ENCODE measurements around the gene MEDAG. TPM values are rescaled to one million over a fixed set of nuclear protein-coding genes. Genes with fewer than 3 reads are reported as not detected.

MEDAG gene
- polyA plus RNA-seq, 1 donor (not counting 4 experiments of a cell fraction or from before 2014, with no cell fraction given): 0.03 TPM

DNA sequence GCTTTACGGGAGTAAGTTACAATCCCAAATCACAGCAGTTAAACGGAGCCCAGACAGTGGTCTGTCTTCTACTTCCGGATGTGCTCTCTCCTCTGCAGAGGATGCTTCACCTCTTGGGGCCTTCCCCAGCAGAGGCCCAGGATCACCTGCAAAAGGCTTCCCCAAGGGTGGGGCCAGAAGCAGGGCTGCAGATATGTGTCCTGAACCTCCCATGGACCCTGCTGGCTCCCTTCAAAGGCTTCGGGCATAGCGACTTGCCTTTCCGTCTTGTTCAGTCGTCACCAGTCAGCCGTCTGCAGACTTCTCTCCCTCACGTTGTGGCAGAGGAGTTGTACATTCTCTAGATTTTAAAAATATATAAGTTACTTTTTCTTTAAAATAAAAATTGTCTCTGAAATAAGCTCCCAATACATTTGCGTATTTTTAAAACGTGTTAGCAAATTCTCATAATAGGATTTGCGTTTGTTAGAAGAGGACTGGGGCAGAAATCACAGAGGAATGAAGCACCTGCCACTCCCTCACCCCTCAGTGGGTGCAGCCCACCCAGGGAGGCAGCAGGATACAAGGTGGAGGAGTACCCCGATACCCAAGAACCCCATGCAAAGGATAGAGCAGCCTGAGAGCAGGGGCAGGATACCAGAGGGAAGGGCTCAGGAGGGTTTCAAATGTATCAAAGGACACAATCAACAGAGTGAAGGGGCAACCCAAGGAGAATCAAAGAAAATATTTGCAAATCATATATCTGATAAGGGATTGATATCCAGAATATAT, 22.9 kb upstream of the MEDAG start:
- Histone ChIP-seq H3K27me3 (ENCODE audit: control insufficient read depth, extremely low read depth, insufficient read depth, low read length) (peaks cover 8% of the 10 kb centered on the region), H3K9me3 (ENCODE audit: control insufficient read depth, low read depth, low read length) (no peaks in the 10 kb centered on the region), H3K27ac (ENCODE audit: control insufficient read depth, insufficient read depth, low read length) (no peak overlapping the region), H4K20me1 (ENCODE audit: control insufficient read depth, extremely low read depth, insufficient read depth, low read length) (no peaks in the 10 kb centered on the region), H3K9ac (ENCODE audit: control insufficient read depth, extremely low read depth, insufficient read depth, low read length) (no peak overlapping the region), H3K36me3 (ENCODE audit: control insufficient read depth in 2 of 2, extremely low read depth in 1 of 2, insufficient read depth in 2 of 2, low read length in 2 of 2) (no peaks in the 10 kb centered on the region), H3K9me1 (ENCODE audit: control insufficient read depth, extremely low read depth, insufficient read depth, low read length) (no peaks in the 10 kb centered on the region), H3K4me3 (ENCODE audit: control insufficient read depth in 2 of 3, extremely low read depth in 1 of 3, insufficient read depth in 2 of 3, low read depth in 1 of 3, low read length in 3 of 3) (no peak overlapping the region), H3K4me2 (ENCODE audit: control insufficient read depth, extremely low read depth, insufficient read depth, low read depth, low read length) (no peak overlapping the region), H2AFZ (ENCODE audit: control insufficient read depth, low read length) (no peak overlapping the region), H3K79me2 (ENCODE audit: control insufficient read depth, insufficient read depth, low read length) (no peaks in the 10 kb centered on the region), H3K4me1 (ENCODE audit: control insufficient read depth, extremely low read depth, insufficient read depth, low read length) (no peaks in the 10 kb centered on the region)
- dilution Hi-C loops (cut with MboI; ENCODE audit: extremely low pct_ligation_motif_present, low sequenced_read_pairs): no loop called here
- TF ChIP-seq, protein P1, sequence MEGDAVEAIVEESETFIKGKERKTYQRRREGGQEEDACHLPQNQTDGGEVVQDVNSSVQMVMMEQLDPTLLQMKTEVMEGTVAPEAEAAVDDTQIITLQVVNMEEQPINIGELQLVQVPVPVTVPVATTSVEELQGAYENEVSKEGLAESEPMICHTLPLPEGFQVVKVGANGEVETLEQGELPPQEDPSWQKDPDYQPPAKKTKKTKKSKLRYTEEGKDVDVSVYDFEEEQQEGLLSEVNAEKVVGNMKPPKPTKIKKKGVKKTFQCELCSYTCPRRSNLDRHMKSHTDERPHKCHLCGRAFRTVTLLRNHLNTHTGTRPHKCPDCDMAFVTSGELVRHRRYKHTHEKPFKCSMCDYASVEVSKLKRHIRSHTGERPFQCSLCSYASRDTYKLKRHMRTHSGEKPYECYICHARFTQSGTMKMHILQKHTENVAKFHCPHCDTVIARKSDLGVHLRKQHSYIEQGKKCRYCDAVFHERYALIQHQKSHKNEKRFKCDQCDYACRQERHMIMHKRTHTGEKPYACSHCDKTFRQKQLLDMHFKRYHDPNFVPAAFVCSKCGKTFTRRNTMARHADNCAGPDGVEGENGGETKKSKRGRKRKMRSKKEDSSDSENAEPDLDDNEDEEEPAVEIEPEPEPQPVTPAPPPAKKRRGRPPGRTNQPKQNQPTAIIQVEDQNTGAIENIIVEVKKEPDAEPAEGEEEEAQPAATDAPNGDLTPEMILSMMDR (optimal IDR thresholded peaks at IDR 0.05 in 1 of 3, IDR thresholded peaks at IDR 0.05 in 1 of 3, conservative IDR thresholded peaks at IDR 0.05 in 1 of 3; ENCODE audit: extremely low read depth in 1 of 3, insufficient read depth in 2 of 3, low read length in 3 of 3): no peak
- TF ChIP-seq EZH2 (IDR thresholded peaks at IDR 0.05; ENCODE audit: low read length): no peak
- FAIRE-seq: no peak
- no peak for DNase-seq (ENCODE audit: low read depth, low spot score)

GRCh38 chr13:30884543-30884942, 21.5 kb upstream of the MEDAG start:
- H3K27ac ChIP-seq (ENCODE audit: control insufficient read depth, insufficient read depth, low read length): no peak overlapping the region
- peaks cover 8% of the 10 kb centered on the region for H3K27me3 ChIP-seq (ENCODE audit: control insufficient read depth, extremely low read depth, insufficient read depth, low read length)
- H3K9me3 ChIP-seq (ENCODE audit: control insufficient read depth, low read depth, low read length): no peaks in the 10 kb centered on the region
- FAIRE-seq (no peak), DNase-seq (ENCODE audit: low read depth, low spot score) (no peak)
- dilution Hi-C loops (cut with MboI; ENCODE audit: extremely low pct_ligation_motif_present, low sequenced_read_pairs): no loop called here
- no peak overlapping the region for H2AFZ ChIP-seq (ENCODE audit: control insufficient read depth, low read length)
- TF ChIP-seq, protein P1 (optimal IDR thresholded peaks at IDR 0.05 in 1 of 3, IDR thresholded peaks at IDR 0.05 in 1 of 3, conservative IDR thresholded peaks at IDR 0.05 in 1 of 3; ENCODE audit: extremely low read depth in 1 of 3, insufficient read depth in 2 of 3, low read length in 3 of 3): no peak
- TF ChIP-seq EZH2 (IDR thresholded peaks at IDR 0.05; ENCODE audit: low read length): no peak
- no peak overlapping the region for H3K9ac ChIP-seq (ENCODE audit: control insufficient read depth, extremely low read depth, insufficient read depth, low read length)
- no peaks in the 10 kb centered on the region for H3K36me3 ChIP-seq (ENCODE audit: control insufficient read depth in 2 of 2, extremely low read depth in 1 of 2, insufficient read depth in 2 of 2, low read length in 2 of 2)
- H3K4me1 ChIP-seq (ENCODE audit: control insufficient read depth, extremely low read depth, insufficient read depth, low read length): no peaks in the 10 kb centered on the region
- no peaks in the 10 kb centered on the region for H3K9me1 ChIP-seq (ENCODE audit: control insufficient read depth, extremely low read depth, insufficient read depth, low read length)
- H3K4me2 ChIP-seq (ENCODE audit: control insufficient read depth, extremely low read depth, insufficient read depth, low read depth, low read length): no peak overlapping the region
- no peaks in the 10 kb centered on the region for H3K79me2 ChIP-seq (ENCODE audit: control insufficient read depth, insufficient read depth, low read length)
- H3K4me3 ChIP-seq (ENCODE audit: control insufficient read depth in 2 of 3, extremely low read depth in 1 of 3, insufficient read depth in 2 of 3, low read depth in 1 of 3, low read length in 3 of 3): no peak overlapping the region
- no peaks in the 10 kb centered on the region for H4K20me1 ChIP-seq (ENCODE audit: control insufficient read depth, extremely low read depth, insufficient read depth, low read length)
